BJ (cell line): ENCODE results near the gene CDC42BPB. TPM values are rescaled to one million over a fixed set of nuclear protein-coding genes. Genes with fewer than 3 reads are reported as not detected.

Experiments used
- CTCF ChIA-PET: fragments of 350-600 bp; formaldehyde crosslinking; extraction: SDS; loops from one replicate; lab custom pipeline; 2021; ENCODE audit warnings: antibody characterized with exemption, inconsistent platforms; lab: Yijun Ruan, JAX
- POLR2A ChIA-PET: fragments of 300-600 bp; sonication (Branson Sonifier 250); formaldehyde crosslinking; extraction: SDS; loops from one replicate; lab custom pipeline; 2021; ENCODE audit warnings: antibody characterized with exemption; lab: Charles Lee
- DNase-seq: peaks from one replicate; pipeline ENCODE4 v3.0.0-alpha.2; 2011; ENCODE audit warnings: low read depth
- H3K27me3 ChIP-seq: 2 replicates; pipeline ENCODE4 v1.6.0; 2011; ENCODE audit warnings: low read length; ENCODE audit not compliant: control insufficient read depth, insufficient read depth
- H3K36me3 ChIP-seq: 2 replicates; pipeline ENCODE4 v1.5.1; 2011; ENCODE audit warnings: low read length; ENCODE audit not compliant: control insufficient read depth, insufficient read depth
- H3K4me3 ChIP-seq: 2 replicates; pipeline ENCODE4 v1.5.1; 2011; ENCODE audit warnings: low read depth, mild to moderate bottlenecking, control low read depth, low read length
- CTCF ChIP-seq: IDR thresholded peaks from 2 replicates; pipeline ENCODE4 v1.5.1; 2011; ENCODE audit warnings: low read depth, mild to moderate bottlenecking, control low read depth, inconsistent platforms, low read length, moderate library complexity; ENCODE audit not compliant: insufficient read depth
- polyA plus RNA-seq: library from polyadenylated mRNA; depleted of rRNA; stranded (reverse); fragments of >200 nt; gene quantifications from 2 replicates; pipeline ENCODE4 v1.2.3, GENCODE V29; 2011

CDC42BPB gene
- polyA plus RNA-seq, 1 experiment: 66.5 TPM

- ChIA-PET CTCF (interaction anchor here (1.2 to 3.0 kb wide), 2 partner anchors 11 to 15 kb away, joined by 4 to 8 read pairs; no protein-coding TSS in a partner anchor), POLR2A (no interaction called here)
- no peak for TF ChIP-seq CTCF
- Histone ChIP-seq H3K36me3 (no peaks in the 10 kb centered on the region), H3K27me3 (no peaks in the 10 kb centered on the region; the same call in none of the 2 replicates), H3K4me3 (no peak overlapping the region)
- DNase-seq: no peak
These were observed 32.3 kb upstream of the CDC42BPB start for GRCh38 chr14:103089386-103090335.

GRCh38 chr14:103088921-103089320 lies 31.6 kb upstream of the CDC42BPB start:
- ChIA-PET CTCF (interaction anchor here (1.2 to 3.0 kb wide), 2 partner anchors 10 to 16 kb away, joined by 4 to 8 read pairs; no protein-coding TSS in a partner anchor), POLR2A (no interaction called here)
- Histone ChIP-seq H3K4me3 (no peak overlapping the region), H3K36me3 (no peaks in the 10 kb centered on the region), H3K27me3 (peaks cover 4% of the 10 kb centered on the region)
- no peak for DNase-seq
- TF ChIP-seq CTCF: no peak

GRCh38 chr14:103087343-103087835 lies 30.0 kb upstream of the CDC42BPB start:
- Histone ChIP-seq H3K27me3 (peaks cover 4% of the 10 kb centered on the region), H3K4me3 (no peak overlapping the region), H3K36me3 (no peaks in the 10 kb centered on the region)
- ChIA-PET POLR2A (no interaction called here), CTCF (interaction anchor here (1.0 to 3.0 kb wide), 7 partner anchors 8 to 393 kb away, joined by 4 to 17 read pairs (median 5); no protein-coding TSS in a partner anchor)
- TF ChIP-seq CTCF: no peak
- no peak for DNase-seq

- no peak for DNase-seq
- no peak overlapping the region for H3K4me3 ChIP-seq
- POLR2A ChIA-PET: no interaction called here
- no peak for TF ChIP-seq CTCF
- peaks cover 4% of the 10 kb centered on the region for H3K27me3 ChIP-seq
- no peaks in the 10 kb centered on the region for H3K36me3 ChIP-seq
- CTCF ChIA-PET: interaction anchor here (1.0 to 3.0 kb wide), 8 partner anchors 8 to 392 kb away, joined by 4 to 17 read pairs (median 5); no protein-coding TSS in a partner anchor
These were observed 29.5 kb upstream of the CDC42BPB start for GRCh38 chr14:103086771-103087342.
